Esophagus muscularis mucosa (tissue), 4 donors: ENCODE data around the gene JPH4. TPM values are rescaled to one million over a fixed set of nuclear protein-coding genes. Genes with fewer than 3 reads are reported as not detected.
"Not testable (repeated sequence)": the region's sequence is repeated elsewhere in the genome, so short reads cannot be mapped to it uniquely, and the experiment has no call there.

Experiments
- DNase-seq: peaks from one replicate; pipeline ENCODE4 v3.0.0-alpha.2; 2017; ENCODE audit errors: extremely low spot score
- H3K27ac ChIP-seq, 4 donors: fragments of 200-600 bp; sonication (generic); replicated peaks in 1 of 4; 1 replicate in 3 of 4; 2 replicates in 1 of 4; pipeline ENCODE4 v1.5.1; 2016 to 2019; ENCODE audit warnings: mild to moderate bottlenecking in 1 of 4
- H3K27me3 ChIP-seq, 4 donors: fragments of 200-600 bp; sonication (generic); one replicate each; pipeline versions ENCODE4 v1.5.1 to v1.6.0; 2016 to 2019
- H3K36me3 ChIP-seq, 4 donors: fragments of 200-600 bp; sonication (generic); one replicate each; pipeline ENCODE4 v1.5.1; 2016 to 2019
- H3K4me1 ChIP-seq, 4 donors: fragments of 200-600 bp; sonication (generic); one replicate each; pipeline ENCODE4 v1.5.1; 2016 to 2019
- H3K4me3 ChIP-seq, 4 donors: fragments of 200-600 bp; sonication (generic); 1 replicate in 2 of 4; 2 replicates in 2 of 4; pipeline ENCODE4 v1.5.1; 2016 to 2019; ENCODE audit warnings: mild to moderate bottlenecking in 4 of 4, moderate library complexity in 1 of 4
- H3K9me3 ChIP-seq, 4 donors: fragments of 200-600 bp; sonication (generic); 1 replicate in 3 of 4; 2 replicates in 1 of 4; pipeline ENCODE4 v1.5.1; 2016 to 2019
- EP300 ChIP-seq: sonication (generic); formaldehyde crosslinking; IDR thresholded peaks from one replicate; pipeline ENCODE4 v1.6.1; 2017; ENCODE audit warnings: antibody characterized with exemption
- POLR2A ChIP-seq: fragments of 450-650 bp; IDR thresholded peaks from one replicate; pipeline ENCODE4 v1.6.1; 2017; ENCODE audit warnings: antibody characterized with exemption, moderate library complexity, mild to moderate bottlenecking, low read depth
- POLR2AphosphoS5 ChIP-seq, 2 donors: sonication (generic); formaldehyde crosslinking; IDR thresholded peaks; one replicate each; pipeline ENCODE4 v1.6.1; 2017; ENCODE audit warnings: antibody characterized with exemption in 2 of 2
- WGBS: methylation state at CpG from one replicate; pipeline ENCODE4 v1.1.5; 2018; 5-methylcytosine and 5-hydroxymethylcytosine counted together
- intact Hi-C: fragments of 100-400 bp; cut with DNase I; formaldehyde crosslinking; loops from one replicate; pipeline ENCODE4 v1.15.1; 2023
- total RNA-seq, 4 donors: library from RNA; depleted of rRNA; stranded (reverse); fragments of >200 nt; gene quantifications; one replicate each; pipeline versions ENCODE4 v1.1.0 to v1.2.1, GENCODE V29; 2016
- TF ChIP-seq, protein P1 (sequence below), 3 experiments: fragments of 200-600 bp in 2 of 3; fragments of 450-650 bp in 1 of 3; sonication (generic) in 2 of 3; IDR thresholded peaks; one replicate each; pipeline ENCODE4 v1.5.1; 2017 to 2019; ENCODE audit warnings: antibody characterized with exemption in 3 of 3, mild to moderate bottlenecking in 2 of 3, moderate library complexity in 1 of 3

Gene JPH4
- total RNA-seq, 4 donors from 2014 or later: 0.83 to 2.8 (median 2.0) TPM

DNA sequence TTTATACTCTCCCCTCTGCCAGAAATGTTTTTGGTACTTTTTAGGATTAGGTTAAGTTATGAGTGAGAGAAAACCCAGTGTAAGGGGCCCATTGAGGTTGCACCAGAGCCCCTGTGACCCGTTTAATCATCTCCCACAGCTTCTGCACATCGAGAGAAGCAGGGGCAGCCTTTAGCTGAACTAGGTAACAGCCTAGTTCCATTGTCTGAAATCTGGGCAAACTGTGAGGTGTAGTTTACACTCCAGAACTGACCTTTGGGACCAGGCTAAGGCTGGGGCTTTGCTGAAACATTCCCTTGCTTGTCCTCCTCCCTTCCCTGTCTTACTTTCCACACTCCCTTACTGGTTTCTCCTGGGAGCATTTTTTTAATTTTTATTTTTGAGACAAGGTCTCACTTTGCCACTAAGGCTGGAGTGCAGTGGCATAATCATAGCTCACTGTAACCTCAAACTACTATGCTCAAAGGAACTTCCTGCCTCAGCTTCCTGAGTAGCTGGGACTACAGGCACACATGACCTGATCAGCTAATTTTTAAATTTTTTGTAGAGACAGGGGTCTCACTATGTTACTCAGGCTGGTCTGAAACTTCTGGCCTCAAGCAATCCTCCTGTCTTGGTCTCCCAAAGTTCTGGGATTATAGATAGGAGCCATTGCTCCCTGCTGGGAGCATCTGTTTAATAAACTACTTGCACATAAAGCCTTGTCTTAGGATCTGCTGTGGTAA, 31.7 kb upstream of the JPH4 start:
- no peak for DNase-seq
- H3K36me3 ChIP-seq: no peaks in the 10 kb centered on the region
- H3K4me3 ChIP-seq: no peak overlapping the region
- TF ChIP-seq POLR2A (no peak), POLR2AphosphoS5 (IDR thresholded peaks at IDR 0.05) (no peak), EP300 (no peak)
- TF ChIP-seq, protein P1, sequence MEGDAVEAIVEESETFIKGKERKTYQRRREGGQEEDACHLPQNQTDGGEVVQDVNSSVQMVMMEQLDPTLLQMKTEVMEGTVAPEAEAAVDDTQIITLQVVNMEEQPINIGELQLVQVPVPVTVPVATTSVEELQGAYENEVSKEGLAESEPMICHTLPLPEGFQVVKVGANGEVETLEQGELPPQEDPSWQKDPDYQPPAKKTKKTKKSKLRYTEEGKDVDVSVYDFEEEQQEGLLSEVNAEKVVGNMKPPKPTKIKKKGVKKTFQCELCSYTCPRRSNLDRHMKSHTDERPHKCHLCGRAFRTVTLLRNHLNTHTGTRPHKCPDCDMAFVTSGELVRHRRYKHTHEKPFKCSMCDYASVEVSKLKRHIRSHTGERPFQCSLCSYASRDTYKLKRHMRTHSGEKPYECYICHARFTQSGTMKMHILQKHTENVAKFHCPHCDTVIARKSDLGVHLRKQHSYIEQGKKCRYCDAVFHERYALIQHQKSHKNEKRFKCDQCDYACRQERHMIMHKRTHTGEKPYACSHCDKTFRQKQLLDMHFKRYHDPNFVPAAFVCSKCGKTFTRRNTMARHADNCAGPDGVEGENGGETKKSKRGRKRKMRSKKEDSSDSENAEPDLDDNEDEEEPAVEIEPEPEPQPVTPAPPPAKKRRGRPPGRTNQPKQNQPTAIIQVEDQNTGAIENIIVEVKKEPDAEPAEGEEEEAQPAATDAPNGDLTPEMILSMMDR (IDR thresholded peaks at IDR 0.05): no peak
- H3K4me1 ChIP-seq: no peaks in the 10 kb centered on the region
- intact Hi-C loops: no loop called here
- H3K9me3 ChIP-seq: no peaks in the 10 kb centered on the region
- H3K27me3 ChIP-seq: peaks cover 0 to 34% (median 0%) of the 10 kb centered on the region in 4 donors
- WGBS: 52% methylated on average over 2 of the region's 2 CpGs
- H3K27ac ChIP-seq: no peak overlapping the region

DNA sequence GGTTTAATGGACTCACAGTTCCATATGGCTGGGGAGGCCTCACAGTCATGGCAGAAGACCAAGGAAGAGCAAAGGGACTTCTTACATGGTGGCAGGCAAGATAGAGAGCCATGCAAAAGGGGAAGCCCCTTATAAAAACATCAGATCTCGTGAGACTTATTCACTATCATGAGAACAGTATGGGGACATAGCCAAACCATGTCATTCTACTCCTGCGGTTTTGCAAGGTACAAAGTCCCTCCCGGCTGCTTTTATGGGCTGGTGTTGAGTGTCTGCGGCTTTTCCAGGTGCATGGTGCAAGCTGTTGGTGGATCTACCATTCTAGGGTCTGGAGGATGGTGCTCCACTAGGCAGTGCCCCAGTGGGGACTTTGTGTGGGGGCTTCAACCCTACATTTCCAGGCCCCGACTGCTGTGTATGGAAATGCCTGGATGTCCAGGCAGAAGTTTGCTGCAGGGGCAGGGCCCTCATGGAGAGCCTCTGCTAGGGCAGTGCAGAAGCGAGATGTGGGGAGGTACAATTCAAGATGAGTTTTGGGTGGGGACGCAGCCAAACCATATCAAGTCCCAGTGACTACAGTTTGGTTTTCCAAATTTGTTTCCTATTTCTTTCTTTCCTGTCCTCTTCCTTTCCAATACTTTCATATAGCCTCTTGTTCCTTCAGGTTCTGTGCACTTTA, 31.0 kb upstream of the JPH4 start:
- H3K9me3 ChIP-seq, H3K4me3 ChIP-seq, intact Hi-C loops, DNase-seq, H3K4me1 ChIP-seq, H3K27ac ChIP-seq, H3K36me3 ChIP-seq: not testable (repeated sequence)
- WGBS: 62% methylated on average over 7 of the region's 7 CpGs
- H3K27me3 ChIP-seq: peaks cover 0 to 33% (median 0%) of the 10 kb centered on the region in 4 donors

DNA sequence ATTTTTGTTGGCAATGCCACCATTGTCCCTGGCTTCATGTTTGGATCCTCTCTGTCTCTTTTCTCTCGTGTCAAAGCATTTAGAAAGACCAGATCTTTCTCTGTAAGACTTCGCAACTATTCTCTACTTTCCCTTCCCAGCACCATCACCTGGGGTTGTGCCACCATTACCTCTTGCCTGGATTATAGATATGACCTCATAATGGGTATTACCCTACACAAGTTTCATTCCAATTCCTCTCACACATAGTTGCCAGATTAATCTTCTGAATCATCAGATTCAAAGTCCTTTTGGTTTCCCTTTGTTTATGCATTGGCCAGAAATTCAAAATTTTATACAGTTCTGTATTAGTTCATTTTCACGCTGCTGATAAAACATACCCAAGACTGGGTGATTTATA, 30.4 kb upstream of the JPH4 start:
- TF ChIP-seq POLR2AphosphoS5 (IDR thresholded peaks at IDR 0.05) (no peak), EP300 (no peak), POLR2A (no peak)
- TF ChIP-seq, protein P1 (IDR thresholded peaks at IDR 0.05): no peak
- no peak overlapping the region for H3K4me3 ChIP-seq
- no peak for DNase-seq
- H3K9me3 ChIP-seq: no peaks in the 10 kb centered on the region
- intact Hi-C loops: no loop called here
- no peaks in the 10 kb centered on the region for H3K36me3 ChIP-seq
- 78% methylated on average over 3 of the region's 3 CpGs for WGBS
- peaks cover 0 to 29% (median 0%) of the 10 kb centered on the region in 4 donors for H3K27me3 ChIP-seq
- H3K4me1 ChIP-seq: no peaks in the 10 kb centered on the region
- no peak overlapping the region for H3K27ac ChIP-seq

DNA sequence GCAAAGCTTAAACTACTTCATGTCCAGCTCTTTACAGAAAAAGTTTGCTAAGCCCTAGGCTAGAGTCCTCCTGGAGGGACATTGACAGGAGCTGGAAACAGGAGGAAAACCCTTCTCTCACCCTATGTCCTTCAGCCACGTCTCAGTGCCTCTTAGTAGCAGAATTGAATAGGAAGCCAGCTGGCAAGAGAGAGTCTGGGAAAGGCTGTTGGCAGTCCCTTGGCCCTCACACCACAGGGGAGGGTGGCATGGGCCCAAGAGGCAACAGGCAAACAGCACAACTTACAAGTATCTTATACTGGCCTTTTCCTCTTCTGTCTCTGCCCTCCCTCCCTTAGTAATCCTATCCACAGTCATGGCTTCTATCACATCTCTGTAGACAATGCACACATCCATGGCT, 29.9 kb upstream of the JPH4 start:
- TF ChIP-seq EP300: no peak
- no peak for TF ChIP-seq POLR2A
- TF ChIP-seq, protein P1 (IDR thresholded peaks at IDR 0.05): no peak
- TF ChIP-seq POLR2AphosphoS5 (IDR thresholded peaks at IDR 0.05): no peak
- Histone ChIP-seq H3K36me3 (no peaks in the 10 kb centered on the region), H3K27me3 (peaks cover 0 to 25% (median 0%) of the 10 kb centered on the region in 4 donors), H3K4me1 (no peaks in the 10 kb centered on the region), H3K4me3 (no peak overlapping the region), H3K27ac (no peak overlapping the region), H3K9me3 (no peaks in the 10 kb centered on the region)
- WGBS: 50% methylated on average over 1 of the region's 1 CpG
- intact Hi-C loops: no loop called here
- no peak for DNase-seq

DNA sequence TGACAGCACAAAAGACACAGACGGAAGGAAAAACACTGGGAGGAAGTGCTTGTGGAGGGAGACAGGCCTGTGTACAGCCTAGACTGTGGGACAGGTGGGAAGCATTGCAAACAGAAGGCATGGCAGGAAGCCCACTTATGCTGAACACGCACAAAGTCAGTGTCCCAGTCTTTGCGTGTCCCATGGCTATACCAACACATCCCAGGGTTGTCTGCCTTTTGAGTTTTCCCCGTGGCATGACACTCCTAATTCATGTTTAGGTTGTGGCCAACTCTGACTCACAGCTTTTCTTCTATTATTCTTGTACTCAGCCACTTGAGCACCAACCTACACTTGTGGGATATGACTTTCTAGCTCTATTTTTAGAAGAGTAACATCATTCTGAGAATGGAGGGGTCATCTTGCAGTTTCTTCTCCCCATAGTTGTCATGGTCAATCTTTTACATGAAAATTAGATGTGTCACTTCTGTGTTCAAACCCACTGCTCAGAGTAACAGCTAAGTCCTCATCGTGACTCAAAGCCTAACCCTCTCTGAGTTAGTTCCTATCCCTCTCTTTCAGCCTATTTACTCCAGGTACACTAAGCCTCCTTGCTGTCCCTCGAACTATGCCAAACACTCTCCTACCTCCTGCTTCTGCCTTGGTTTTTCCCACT, 27.5 kb upstream of the JPH4 start:
- no peak for DNase-seq
- Histone ChIP-seq H3K4me1 (no peaks in the 10 kb centered on the region), H3K4me3 (no peak overlapping the region), H3K27ac (no peak overlapping the region), H3K9me3 (no peaks in the 10 kb centered on the region), H3K27me3 (peaks cover 0 to 16% (median 0%) of the 10 kb centered on the region in 4 donors), H3K36me3 (no peaks in the 10 kb centered on the region)
- WGBS: 60% methylated on average over 6 of the region's 6 CpGs
- intact Hi-C loops: no loop called here
- TF ChIP-seq POLR2A: no peak
- no peak for TF ChIP-seq EP300
- TF ChIP-seq POLR2AphosphoS5 (IDR thresholded peaks at IDR 0.05): no peak
- TF ChIP-seq, protein P1 (IDR thresholded peaks at IDR 0.05): no peak
